Right lobe of liver (tissue), 6 donors: ENCODE measurements around the gene KCNJ2. TPM values are rescaled to one million over a fixed set of nuclear protein-coding genes. Genes with fewer than 3 reads are reported as not detected.

Experiments
- ATAC-seq, 4 donors: fragments of 200-7000 bp; cut with Tn5 transposase; one replicate each; pipeline ENCODE4 v1.9.1; 2020; ENCODE audit warnings: mild to moderate bottlenecking in 4 of 4, moderate library complexity in 4 of 4
- DNase-seq, 3 donors: peaks; one replicate each; pipeline ENCODE4 v3.0.0-alpha.2; 2020
- H3K27ac ChIP-seq, 3 donors: fragments of 200-600 bp; one replicate each; pipeline ENCODE4 v1.8.0; 2022
- H3K27me3 ChIP-seq, 2 donors: fragments of 200-600 bp; one replicate each; pipeline ENCODE4 v1.8.0; 2022
- H3K36me3 ChIP-seq, 4 donors: fragments of 200-600 bp; sonication (generic) in 1 of 4; one replicate each; pipeline versions ENCODE4 v1.5.1 to v1.8.0; 2017 to 2022; ENCODE audit warnings: control low read depth in 1 of 4
- H3K4me1 ChIP-seq, 4 donors: fragments of 200-600 bp; sonication (generic) in 1 of 4; one replicate each; pipeline versions ENCODE4 v1.5.1 to v1.8.0; 2017 to 2022; ENCODE audit warnings: control low read depth in 1 of 4
- H3K4me3 ChIP-seq, 3 donors: fragments of 200-600 bp; one replicate each; pipeline ENCODE4 v1.8.0; 2022
- H3K9me3 ChIP-seq, 4 donors: fragments of 200-600 bp; sonication (generic) in 1 of 4; one replicate each; pipeline versions ENCODE4 v1.5.1 to v1.8.0; 2017 to 2022; ENCODE audit warnings: control low read depth in 1 of 4
- POLR2A ChIP-seq: fragments of 450-650 bp; IDR thresholded peaks from one replicate; pipeline ENCODE4 v1.6.1; 2017; ENCODE audit warnings: antibody characterized with exemption, mild to moderate bottlenecking
- WGBS: methylation state at CpG from one replicate; pipeline ENCODE4 v1.1.6; 2018; ENCODE audit warnings: low coverage, low lambda C conversion rate; ENCODE audit not compliant: insufficient coverage; ENCODE audit errors: missing lambda C conversion rate; 5-methylcytosine and 5-hydroxymethylcytosine counted together
- intact Hi-C, 2 donors: fragments of 100-400 bp; cut with DNase I; formaldehyde crosslinking; loops; one replicate each; pipeline versions ENCODE4 v1.11.2 to v1.14.1; 2022
- total RNA-seq, 6 experiments: library from RNA; depleted of rRNA in 2 of 6; stranded (reverse); fragments of >200 nt in 2 of 6; fragmentation: NEBNext Ultra II Directional in 3 of 6; extraction: Animal tissue kit (Norgen Biotek cat#: 25700) in 3 of 6; gene quantifications; one replicate each; pipeline versions ENCODE4 v1.1.0 to v1.2.4, GENCODE V29; 2016 to 2023
- TF ChIP-seq, protein P1 (sequence below), 4 donors: fragments of 200-600 bp in 3 of 4; fragments of 450-650 bp in 1 of 4; IDR thresholded peaks; one replicate each; pipeline versions ENCODE4 v1.5.1 to v1.8.0; 2016 to 2022; ENCODE audit warnings: antibody characterized with exemption in 4 of 4, mild to moderate bottlenecking in 2 of 4
- donor health status: DM: no; HTN: yes; CAD: no.
- donor health status: DM: no; HTN: no; CAD: no.
- donor health status: DM: no; HTN: no; CAD: no.
- donor health status: DM: no; HTN: yes; CAD: no.
- donor health status: DM: no; HTN: yes; CAD: no.

Gene KCNJ2
- total RNA-seq, 6 experiments from 2014 or later, result 0.62 to 2.5 (median 1.0) TPM

- TF ChIP-seq, protein P1, sequence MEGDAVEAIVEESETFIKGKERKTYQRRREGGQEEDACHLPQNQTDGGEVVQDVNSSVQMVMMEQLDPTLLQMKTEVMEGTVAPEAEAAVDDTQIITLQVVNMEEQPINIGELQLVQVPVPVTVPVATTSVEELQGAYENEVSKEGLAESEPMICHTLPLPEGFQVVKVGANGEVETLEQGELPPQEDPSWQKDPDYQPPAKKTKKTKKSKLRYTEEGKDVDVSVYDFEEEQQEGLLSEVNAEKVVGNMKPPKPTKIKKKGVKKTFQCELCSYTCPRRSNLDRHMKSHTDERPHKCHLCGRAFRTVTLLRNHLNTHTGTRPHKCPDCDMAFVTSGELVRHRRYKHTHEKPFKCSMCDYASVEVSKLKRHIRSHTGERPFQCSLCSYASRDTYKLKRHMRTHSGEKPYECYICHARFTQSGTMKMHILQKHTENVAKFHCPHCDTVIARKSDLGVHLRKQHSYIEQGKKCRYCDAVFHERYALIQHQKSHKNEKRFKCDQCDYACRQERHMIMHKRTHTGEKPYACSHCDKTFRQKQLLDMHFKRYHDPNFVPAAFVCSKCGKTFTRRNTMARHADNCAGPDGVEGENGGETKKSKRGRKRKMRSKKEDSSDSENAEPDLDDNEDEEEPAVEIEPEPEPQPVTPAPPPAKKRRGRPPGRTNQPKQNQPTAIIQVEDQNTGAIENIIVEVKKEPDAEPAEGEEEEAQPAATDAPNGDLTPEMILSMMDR (IDR thresholded peaks at IDR 0.05), result no peak
- no peak for TF ChIP-seq POLR2A
- no peak overlapping the region for H3K27ac ChIP-seq
- intact Hi-C loops, result no loop called here
- no peaks in the 10 kb centered on the region for H3K9me3 ChIP-seq
- H3K36me3 ChIP-seq, result no peaks in the 10 kb centered on the region
- H3K4me1 ChIP-seq, result no peaks in the 10 kb centered on the region
- no peak for ATAC-seq
- 89% methylated on average over 22 of the region's 23 CpGs for WGBS
- DNase-seq, result no peak
- no peaks in the 10 kb centered on the region for H3K27me3 ChIP-seq
- H3K4me3 ChIP-seq, result no peak overlapping the region
Observed at GRCh38 chr17:70128727-70129238, 40.5 kb upstream of the KCNJ2 start.

- Histone ChIP-seq H3K9me3 (no peaks in the 10 kb centered on the region), H3K36me3 (no peaks in the 10 kb centered on the region), H3K4me1 (no peaks in the 10 kb centered on the region), H3K27ac (no peak overlapping the region), H3K4me3 (no peak overlapping the region), H3K27me3 (no peaks in the 10 kb centered on the region)
- ATAC-seq (no peak), DNase-seq (no peak)
- intact Hi-C loops, result no loop called here
- TF ChIP-seq POLR2A, result no peak
- TF ChIP-seq, protein P1 (IDR thresholded peaks at IDR 0.05), result no peak
- 54% methylated on average over 3 of the region's 3 CpGs for WGBS
Observed at GRCh38 chr17:70130289-70130688, 39.0 kb upstream of the KCNJ2 start.

- 75% methylated on average over 10 of the region's 11 CpGs for WGBS
- TF ChIP-seq POLR2A, result no peak
- TF ChIP-seq, protein P1 (IDR thresholded peaks at IDR 0.05), result no peak
Observed at GRCh38 chr17:70132505-70132904, 36.8 kb upstream of the KCNJ2 start.

DNA sequence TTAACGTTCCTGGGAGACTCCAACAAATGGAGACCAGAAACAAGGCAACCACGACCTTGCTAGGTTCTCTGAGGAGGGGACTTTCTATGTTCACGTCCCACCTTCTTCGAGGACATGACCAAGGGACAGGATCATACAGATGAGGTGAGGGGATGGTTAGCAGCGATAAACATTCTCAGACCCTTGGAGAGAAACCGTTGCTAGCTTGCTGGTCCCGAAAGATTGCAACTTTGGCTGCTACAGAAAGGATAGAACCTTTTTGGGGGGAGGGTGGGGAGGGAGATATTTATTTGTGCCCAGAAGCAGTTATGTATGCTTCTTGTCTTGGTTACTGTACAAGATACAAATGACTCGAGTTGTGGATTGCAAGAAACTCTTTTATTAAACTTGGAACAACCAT is 35.3 kb upstream of the KCNJ2 start:
- Histone ChIP-seq H3K27ac (no peak overlapping the region), H3K4me1 (no peaks in the 10 kb centered on the region), H3K36me3 (no peaks in the 10 kb centered on the region), H3K9me3 (no peaks in the 10 kb centered on the region), H3K27me3 (no peaks in the 10 kb centered on the region), H3K4me3 (no peak overlapping the region)
- no peak for DNase-seq
- no peak for ATAC-seq
- TF ChIP-seq, protein P1 (IDR thresholded peaks at IDR 0.05), result no peak
- TF ChIP-seq POLR2A, result no peak
- WGBS, result 66% methylated on average over 8 of the region's 8 CpGs
- intact Hi-C loops, result no loop called here

More at GRCh38 chr17:70132505-70132904, 36.8 kb upstream of the KCNJ2 start:
- no peaks in the 10 kb centered on the region for H3K9me3 ChIP-seq
- no peak overlapping the region for H3K4me3 ChIP-seq
- intact Hi-C loops, result no loop called here
- no peaks in the 10 kb centered on the region for H3K27me3 ChIP-seq
- no peak for DNase-seq
- no peaks in the 10 kb centered on the region for H3K36me3 ChIP-seq
- H3K27ac ChIP-seq, result no peak overlapping the region
- no peak for ATAC-seq
- H3K4me1 ChIP-seq, result no peaks in the 10 kb centered on the region

DNA sequence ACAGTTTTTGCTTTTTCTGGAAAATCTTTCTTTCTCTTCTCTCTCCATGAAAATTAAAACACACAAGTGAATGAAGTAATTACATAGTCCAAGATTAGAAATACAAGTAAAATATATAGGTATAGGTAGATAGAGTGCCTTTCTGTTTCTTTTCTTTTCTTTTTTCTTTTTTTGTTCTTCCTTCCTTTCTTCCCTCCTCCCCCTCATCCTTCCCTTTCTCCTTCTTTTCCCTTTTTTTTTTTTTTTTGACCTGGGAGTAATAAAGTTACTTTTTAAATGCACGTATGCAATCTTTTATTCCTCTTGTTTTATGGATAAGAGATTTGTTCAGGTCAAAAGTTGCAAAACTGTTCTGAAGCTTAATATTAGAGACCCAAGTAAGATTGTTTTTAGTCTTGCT is 34.6 kb upstream of the KCNJ2 start:
- intact Hi-C loops, result no loop called here
- ATAC-seq (no peak), DNase-seq (no peak)
- TF ChIP-seq, protein P1 (IDR thresholded peaks at IDR 0.05), result no peak
- no peak for TF ChIP-seq POLR2A
- Histone ChIP-seq H3K4me1 (no peaks in the 10 kb centered on the region), H3K36me3 (no peaks in the 10 kb centered on the region), H3K27ac (no peak overlapping the region), H3K27me3 (no peaks in the 10 kb centered on the region), H3K9me3 (no peaks in the 10 kb centered on the region), H3K4me3 (no peak overlapping the region)
- WGBS, result 39% methylated on average over 1 of the region's 1 CpG
